H7 (cell line): ENCODE data around the gene LRRC30. TPM values are rescaled to one million over a fixed set of nuclear protein-coding genes. Genes with fewer than 3 reads are reported as not detected.

Experiments used
- DNase-seq: peaks from one replicate; pipeline ENCODE4 v3.0.0; 2012
- H3K27me3 ChIP-seq: 2 replicates; pipeline ENCODE4 v1.6.0; 2011; ENCODE audit warnings: mild to moderate bottlenecking, low read length; ENCODE audit not compliant: control insufficient read depth, insufficient read depth
- H3K36me3 ChIP-seq: replicated peaks from 2 replicates; pipeline ENCODE4 v1.5.1; 2011; ENCODE audit warnings: low read length; ENCODE audit not compliant: control insufficient read depth, insufficient read depth
- H3K4me3 ChIP-seq: 2 replicates; pipeline ENCODE4 v1.5.1; 2011; ENCODE audit warnings: low read depth, mild to moderate bottlenecking, control low read depth, low read length, moderate library complexity; ENCODE audit not compliant: insufficient read depth
- total RNA-seq: library from RNA; depleted of rRNA; stranded (reverse); fragments of >200 nt; shearing (Covaris generic); gene quantifications from 2 replicates; pipeline ENCODE4 v1.2.3, GENCODE V29; 2014

Gene LRRC30
- total RNA-seq, 1 experiment from 2014 or later: not detected

- no peak overlapping the region for H3K4me3 ChIP-seq
- DNase-seq: no peak
- no peaks in the 10 kb centered on the region for H3K27me3 ChIP-seq
- no peaks in the 10 kb centered on the region for H3K36me3 ChIP-seq
Measured at GRCh38 chr18:7224198-7224597, 6.7 kb upstream of the LRRC30 start.

DNA sequence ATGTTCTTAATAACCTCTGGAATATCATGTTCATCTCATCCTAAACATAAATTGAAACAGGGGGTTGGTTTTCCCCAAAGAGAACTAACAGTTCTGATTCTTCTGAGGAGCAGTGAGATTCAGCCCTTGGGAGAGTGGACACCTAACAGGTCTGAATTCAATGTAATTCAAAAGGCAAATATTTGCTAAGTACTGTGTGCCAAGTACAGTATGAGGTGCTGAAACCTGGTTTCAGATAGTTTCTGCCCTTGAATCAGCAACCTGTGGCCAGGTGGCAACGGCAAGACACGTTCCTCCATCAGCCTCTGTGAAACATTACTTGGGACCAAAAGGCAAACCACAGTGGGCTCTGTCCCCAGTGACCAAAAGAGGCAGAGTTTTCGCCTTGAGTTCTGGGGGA lies 1.3 kb downstream of the LRRC30 start:
- no peak overlapping the region for H3K4me3 ChIP-seq
- no peaks in the 10 kb centered on the region for H3K27me3 ChIP-seq
- H3K36me3 ChIP-seq: no peaks in the 10 kb centered on the region
- DNase-seq: no peak

GRCh38 chr18:7233134-7233810 lies 2.4 kb downstream of the LRRC30 start:
- H3K4me3 ChIP-seq: no peak overlapping the region
- no peak for DNase-seq
- H3K36me3 ChIP-seq: no peaks in the 10 kb centered on the region

GRCh38 chr18:7234091-7234490 lies 3.2 kb downstream of the LRRC30 start:
- no peaks in the 10 kb centered on the region for H3K27me3 ChIP-seq
- H3K36me3 ChIP-seq: no peaks in the 10 kb centered on the region
- no peak for DNase-seq
- no peak overlapping the region for H3K4me3 ChIP-seq

More at GRCh38 chr18:7233134-7233810, 2.4 kb downstream of the LRRC30 start:
- H3K27me3 ChIP-seq: no peaks in the 10 kb centered on the region

DNA sequence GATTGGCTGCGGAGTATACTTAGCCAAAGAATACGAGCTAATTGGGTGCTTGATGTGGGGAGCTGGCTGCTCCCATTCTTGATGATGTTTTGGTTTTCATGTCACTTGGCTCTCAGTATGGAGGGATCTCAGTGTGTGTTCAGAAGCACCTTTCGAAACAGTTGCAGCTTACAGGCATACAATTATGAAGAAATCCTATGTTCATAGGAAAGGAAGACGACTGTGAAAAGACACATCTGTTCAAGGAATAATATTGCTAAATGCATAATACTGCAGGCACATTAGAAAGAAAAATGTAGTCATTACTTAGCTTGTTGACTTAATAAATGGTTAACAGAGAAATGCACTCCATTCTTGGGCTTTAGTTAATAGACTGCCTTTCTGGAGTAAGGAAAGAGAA lies 4.1 kb downstream of the LRRC30 start:
- H3K4me3 ChIP-seq: no peak overlapping the region
- no peaks in the 10 kb centered on the region for H3K36me3 ChIP-seq
- no peak for DNase-seq
- no peaks in the 10 kb centered on the region for H3K27me3 ChIP-seq

- no peak for DNase-seq
- Histone ChIP-seq H3K27me3 (no peaks in the 10 kb centered on the region), H3K4me3 (no peak overlapping the region)
Measured at GRCh38 chr18:7236072-7236471, 5.2 kb downstream of the LRRC30 start.

GRCh38 chr18:7236933-7237332 lies 6.0 kb downstream of the LRRC30 start:
- Histone ChIP-seq H3K4me3 (no peak overlapping the region), H3K36me3 (no peaks in the 10 kb centered on the region), H3K27me3 (no peaks in the 10 kb centered on the region)
- DNase-seq: no peak

More at GRCh38 chr18:7236072-7236471, 5.2 kb downstream of the LRRC30 start:
- H3K36me3 ChIP-seq: no peaks in the 10 kb centered on the region

DNA sequence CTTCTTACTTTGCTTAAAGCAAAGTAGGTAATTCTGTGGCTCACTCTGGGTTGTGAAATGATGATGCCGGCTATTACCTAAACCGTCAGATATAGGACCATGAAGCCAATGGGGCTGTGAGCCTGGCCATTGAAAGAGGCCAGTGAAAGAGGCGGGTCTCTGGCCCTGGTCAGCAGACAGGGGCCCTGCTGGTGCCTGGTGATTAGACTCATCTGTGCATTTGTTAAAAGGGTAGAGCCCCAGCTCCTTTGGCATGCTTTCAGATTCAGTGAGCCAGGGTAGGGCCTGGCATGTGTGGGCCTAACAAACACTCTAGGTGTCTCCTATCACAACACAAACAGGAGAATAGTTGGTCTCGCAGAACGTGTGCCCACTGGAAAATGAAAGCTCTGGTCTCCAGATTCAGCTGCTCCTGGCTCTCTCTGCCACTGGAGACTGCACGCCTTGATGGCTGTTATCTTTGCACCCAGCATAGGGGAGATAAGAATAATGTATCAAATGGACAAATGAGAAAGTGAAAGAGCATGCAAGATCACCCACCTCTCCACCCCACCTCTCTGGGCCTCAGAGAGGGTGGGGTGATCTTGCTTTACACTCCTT lies 6.9 kb downstream of the LRRC30 start:
- Histone ChIP-seq H3K4me3 (no peak overlapping the region), H3K27me3 (no peaks in the 10 kb centered on the region), H3K36me3 (no peaks in the 10 kb centered on the region)
- no peak for DNase-seq

DNA sequence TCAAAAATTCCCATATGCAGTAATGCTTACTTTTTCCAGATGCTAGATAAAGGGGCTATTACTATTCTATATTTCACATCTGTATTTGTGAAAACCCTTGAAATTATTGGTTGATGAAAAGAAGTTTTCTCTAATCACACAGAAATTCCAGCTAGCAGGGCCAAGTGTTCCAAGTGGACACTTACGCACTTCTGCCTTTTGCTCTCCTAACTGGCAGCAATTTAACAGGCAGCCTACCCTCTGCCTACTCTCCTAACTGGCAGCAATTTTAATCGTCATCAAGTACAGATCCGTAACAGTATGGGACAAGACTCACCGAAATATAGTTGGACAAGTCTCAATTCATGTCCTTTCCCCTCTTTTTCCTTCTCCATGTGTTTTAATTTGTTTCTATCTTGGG lies 12.0 kb downstream of the LRRC30 start:
- Histone ChIP-seq H3K27me3 (no peaks in the 10 kb centered on the region), H3K36me3 (no peaks in the 10 kb centered on the region), H3K4me3 (no peak overlapping the region)
- DNase-seq: no peak

GRCh38 chr18:7248877-7249276 lies 18.0 kb downstream of the LRRC30 start:
- no peaks in the 10 kb centered on the region for H3K36me3 ChIP-seq
- no peak overlapping the region for H3K4me3 ChIP-seq
- H3K27me3 ChIP-seq: no peaks in the 10 kb centered on the region
- DNase-seq: no peak

- H3K27me3 ChIP-seq: no peaks in the 10 kb centered on the region
- DNase-seq: no peak
- H3K36me3 ChIP-seq: no peaks in the 10 kb centered on the region
- no peak overlapping the region for H3K4me3 ChIP-seq
Measured at GRCh38 chr18:7254163-7254562, 23.3 kb downstream of the LRRC30 start.

DNA sequence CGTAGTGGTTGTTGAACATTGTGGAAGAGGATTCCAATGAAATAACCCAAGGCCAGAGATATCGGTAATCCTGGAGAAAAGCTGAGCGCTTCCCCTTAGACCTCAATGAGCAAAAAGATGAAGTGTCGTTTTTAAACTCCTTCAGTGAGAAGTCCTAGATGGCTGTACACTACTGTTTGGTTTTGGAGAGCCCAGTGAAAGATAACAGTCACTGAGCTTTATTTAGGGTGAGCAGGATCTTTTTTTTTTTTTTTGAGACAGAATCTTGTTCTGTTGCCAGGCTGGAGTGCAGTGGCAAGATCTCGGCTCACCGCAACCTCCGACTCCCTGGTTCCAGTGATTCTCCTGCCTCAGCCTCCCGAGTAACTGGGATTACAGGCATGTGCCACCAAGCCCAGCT lies 24.2 kb downstream of the LRRC30 start:
- Histone ChIP-seq H3K36me3 (no peaks in the 10 kb centered on the region), H3K4me3 (no peak overlapping the region), H3K27me3 (no peaks in the 10 kb centered on the region)
- DNase-seq: no peak

DNA sequence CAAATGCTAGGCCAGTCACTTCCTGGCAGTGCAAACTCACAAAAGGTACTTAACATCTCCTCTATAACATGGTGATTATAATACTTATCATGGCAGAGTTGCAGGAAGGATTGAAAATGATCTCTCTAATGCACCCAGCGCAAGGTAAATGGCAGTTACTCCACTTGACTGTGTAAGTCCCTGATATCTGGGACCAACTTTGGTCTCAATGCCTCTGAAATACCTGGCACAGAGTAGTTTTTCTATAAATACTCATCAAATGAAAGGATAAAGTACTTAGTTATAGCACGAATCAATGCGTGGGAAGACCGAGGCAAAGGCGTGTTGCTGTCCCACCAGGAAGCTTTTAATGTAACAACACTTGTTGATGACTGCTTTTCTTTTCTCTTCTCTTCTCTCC lies 24.8 kb downstream of the LRRC30 start:
- no peak overlapping the region for H3K4me3 ChIP-seq
- DNase-seq: no peak

GRCh38 chr18:7256618-7257425 lies 25.9 kb downstream of the LRRC30 start:
- Histone ChIP-seq H3K27me3 (no peaks in the 10 kb centered on the region), H3K4me3 (no peak overlapping the region), H3K36me3 (no peaks in the 10 kb centered on the region)
- DNase-seq: peak; percentile 52

More for the DNA sequence above, 24.8 kb downstream of the LRRC30 start:
- no peaks in the 10 kb centered on the region for H3K27me3 ChIP-seq
- H3K36me3 ChIP-seq: no peaks in the 10 kb centered on the region

GRCh38 chr18:7257426-7257740 lies 26.5 kb downstream of the LRRC30 start:
- DNase-seq: no peak
- Histone ChIP-seq H3K4me3 (no peak overlapping the region), H3K36me3 (no peaks in the 10 kb centered on the region), H3K27me3 (no peaks in the 10 kb centered on the region)
